Esophagus muscularis mucosa (tissue), 4 donors: ENCODE measurements around the gene BCL6B. TPM values are rescaled to one million over a fixed set of nuclear protein-coding genes. Genes with fewer than 3 reads are reported as not detected.

Source experiments
- DNase-seq: peaks from one replicate; pipeline ENCODE4 v3.0.0-alpha.2; 2017; ENCODE audit errors: extremely low spot score
- H3K27ac ChIP-seq, 4 donors: fragments of 200-600 bp; sonication (generic); replicated peaks in 1 of 4; 1 replicate in 3 of 4; 2 replicates in 1 of 4; pipeline ENCODE4 v1.5.1; 2016 to 2019; ENCODE audit warnings: mild to moderate bottlenecking in 1 of 4
- H3K27me3 ChIP-seq, 4 donors: fragments of 200-600 bp; sonication (generic); one replicate each; pipeline versions ENCODE4 v1.5.1 to v1.6.0; 2016 to 2019
- H3K36me3 ChIP-seq, 4 donors: fragments of 200-600 bp; sonication (generic); one replicate each; pipeline ENCODE4 v1.5.1; 2016 to 2019
- H3K4me1 ChIP-seq, 4 donors: fragments of 200-600 bp; sonication (generic); one replicate each; pipeline ENCODE4 v1.5.1; 2016 to 2019
- H3K4me3 ChIP-seq, 4 donors: fragments of 200-600 bp; sonication (generic); 1 replicate in 2 of 4; 2 replicates in 2 of 4; pipeline ENCODE4 v1.5.1; 2016 to 2019; ENCODE audit warnings: mild to moderate bottlenecking in 4 of 4, moderate library complexity in 1 of 4
- H3K9me3 ChIP-seq, 4 donors: fragments of 200-600 bp; sonication (generic); 1 replicate in 3 of 4; 2 replicates in 1 of 4; pipeline ENCODE4 v1.5.1; 2016 to 2019
- CTCF ChIP-seq, 3 experiments: fragments of 200-600 bp in 2 of 3; fragments of 450-650 bp in 1 of 3; sonication (generic) in 2 of 3; IDR thresholded peaks; one replicate each; pipeline ENCODE4 v1.5.1; 2017 to 2019; ENCODE audit warnings: antibody characterized with exemption in 3 of 3, mild to moderate bottlenecking in 2 of 3, moderate library complexity in 1 of 3
- EP300 ChIP-seq: sonication (generic); formaldehyde crosslinking; IDR thresholded peaks from one replicate; pipeline ENCODE4 v1.6.1; 2017; ENCODE audit warnings: antibody characterized with exemption
- POLR2A ChIP-seq: fragments of 450-650 bp; IDR thresholded peaks from one replicate; pipeline ENCODE4 v1.6.1; 2017; ENCODE audit warnings: antibody characterized with exemption, moderate library complexity, mild to moderate bottlenecking, low read depth
- POLR2AphosphoS5 ChIP-seq, 2 donors: sonication (generic); formaldehyde crosslinking; IDR thresholded peaks; one replicate each; pipeline ENCODE4 v1.6.1; 2017; ENCODE audit warnings: antibody characterized with exemption in 2 of 2
- WGBS: methylation state at CpG from one replicate; pipeline ENCODE4 v1.1.5; 2018; 5-methylcytosine and 5-hydroxymethylcytosine counted together
- intact Hi-C: fragments of 100-400 bp; cut with DNase I; formaldehyde crosslinking; loops from one replicate; pipeline ENCODE4 v1.15.1; 2023
- total RNA-seq, 4 donors: library from RNA; depleted of rRNA; stranded (reverse); fragments of >200 nt; gene quantifications; one replicate each; pipeline versions ENCODE4 v1.1.0 to v1.2.1, GENCODE V29; 2016

The BCL6B gene
- total RNA-seq, 4 donors from 2014 or later = 0.83 to 5.0 (median 3.2) TPM

- WGBS = 90% methylated on average over 4 of the region's 4 CpGs
- Histone ChIP-seq H3K4me3 (no peak overlapping the region), H3K36me3 (no peaks in the 10 kb centered on the region), H3K4me1 (peaks cover 0 to 4% (median 0%) of the 10 kb centered on the region in 4 donors), H3K9me3 (no peaks in the 10 kb centered on the region), H3K27me3 (peaks cover 0 to 10% (median 0%) of the 10 kb centered on the region in 4 donors), H3K27ac (no peak overlapping the region)
- intact Hi-C loops = no loop called here
- no peak for DNase-seq
- no peak for TF ChIP-seq POLR2AphosphoS5 (IDR thresholded peaks at IDR 0.05)
- TF ChIP-seq EP300 = no peak
- no peak for TF ChIP-seq CTCF (IDR thresholded peaks at IDR 0.05)
Measured at GRCh38 chr17:7056386-7056785, 33.5 kb downstream of the BCL6B start.

GRCh38 chr17:7058831-7059447 is 36.1 kb downstream of the BCL6B start:
- Histone ChIP-seq H3K4me1 (no peaks in the 10 kb centered on the region), H3K27ac (no peak overlapping the region), H3K36me3 (no peaks in the 10 kb centered on the region), H3K4me3 (no peak overlapping the region), H3K27me3 (peaks cover 0 to 20% (median 0%) of the 10 kb centered on the region in 4 donors), H3K9me3 (no peaks in the 10 kb centered on the region)
- intact Hi-C loops = no loop called here
- TF ChIP-seq EP300 (no peak), POLR2A (no peak), CTCF (IDR thresholded peaks at IDR 0.05) (no peak), POLR2AphosphoS5 (IDR thresholded peaks at IDR 0.05) (no peak)
- DNase-seq = no peak
- WGBS = 54% methylated on average over 7 of the region's 7 CpGs

GRCh38 chr17:7060165-7060891 is 37.5 kb downstream of the BCL6B start:
- Histone ChIP-seq H3K27me3 (peaks cover 0 to 20% (median 0%) of the 10 kb centered on the region in 4 donors), H3K36me3 (no peaks in the 10 kb centered on the region), H3K27ac (no peak overlapping the region), H3K9me3 (no peaks in the 10 kb centered on the region), H3K4me3 (no peak overlapping the region), H3K4me1 (no peaks in the 10 kb centered on the region)
- DNase-seq = no peak
- intact Hi-C loops = no loop called here
- WGBS = 65% methylated on average over 6 of the region's 6 CpGs
- TF ChIP-seq EP300 = no peak

GRCh38 chr17:7063518-7064094 is 40.8 kb downstream of the BCL6B start:
- no peak overlapping the region for H3K4me3 ChIP-seq
- peaks cover 0 to 22% (median 0%) of the 10 kb centered on the region in 4 donors for H3K27me3 ChIP-seq
- intact Hi-C loops = no loop called here
- H3K36me3 ChIP-seq = no peaks in the 10 kb centered on the region
- TF ChIP-seq POLR2AphosphoS5 (IDR thresholded peaks at IDR 0.05) = no peak
- TF ChIP-seq POLR2A = no peak
- no peak for TF ChIP-seq EP300
- TF ChIP-seq CTCF (IDR thresholded peaks at IDR 0.05) = no peak
- no peak overlapping the region for H3K27ac ChIP-seq
- 71% methylated on average over 6 of the region's 6 CpGs for WGBS
- DNase-seq = no peak
- no peaks in the 10 kb centered on the region for H3K4me1 ChIP-seq
- H3K9me3 ChIP-seq = peaks cover 0 to 12% (median 9%) of the 10 kb centered on the region in 4 donors

- TF ChIP-seq POLR2AphosphoS5 (IDR thresholded peaks at IDR 0.05) = no peak
- TF ChIP-seq EP300 = no peak
- TF ChIP-seq POLR2A = no peak
- no peak for TF ChIP-seq CTCF (IDR thresholded peaks at IDR 0.05)
- Histone ChIP-seq H3K36me3 (no peaks in the 10 kb centered on the region), H3K4me1 (no peaks in the 10 kb centered on the region), H3K27ac (no peak overlapping the region), H3K4me3 (no peak overlapping the region), H3K27me3 (peaks cover 0 to 22% (median 0%) of the 10 kb centered on the region in 4 donors), H3K9me3 (peaks cover 0 to 17% (median 9%) of the 10 kb centered on the region in 4 donors)
- WGBS = 47% methylated on average over 4 of the region's 4 CpGs
- no peak for DNase-seq
- intact Hi-C loops = no loop called here
Measured at GRCh38 chr17:7064261-7064660, 41.4 kb downstream of the BCL6B start.
